ENCODE data around the gene CD300C.
"Not testable (repeated sequence)": the region's sequence is repeated elsewhere in the genome, so short reads cannot be mapped to it uniquely, and the experiment has no call there.

DNA sequence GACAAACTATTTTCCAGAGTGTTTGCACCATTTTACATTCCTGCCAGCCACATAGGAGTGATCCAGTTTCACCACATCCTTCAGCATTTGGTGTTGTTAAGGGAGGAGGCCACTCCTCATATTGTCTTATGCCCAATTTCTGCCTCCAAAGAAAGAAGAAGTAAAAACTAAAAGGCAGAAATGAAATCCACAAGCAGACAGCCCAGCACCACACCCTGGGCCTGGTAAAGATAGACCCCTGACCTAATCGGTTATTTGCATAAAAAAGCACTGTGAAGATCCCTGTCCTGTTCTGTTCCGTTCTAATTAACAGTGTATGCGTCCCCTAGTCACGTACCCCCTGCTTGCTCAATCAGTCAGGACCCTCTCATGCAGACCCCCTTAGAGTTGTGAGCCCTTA, 12.5 kb upstream of the CD300C start:
- TF ChIP-seq POLR2AphosphoS5, POLR2A (IDR thresholded peaks at IDR 0.05): not testable (repeated sequence)
- TF ChIP-seq, protein P1, sequence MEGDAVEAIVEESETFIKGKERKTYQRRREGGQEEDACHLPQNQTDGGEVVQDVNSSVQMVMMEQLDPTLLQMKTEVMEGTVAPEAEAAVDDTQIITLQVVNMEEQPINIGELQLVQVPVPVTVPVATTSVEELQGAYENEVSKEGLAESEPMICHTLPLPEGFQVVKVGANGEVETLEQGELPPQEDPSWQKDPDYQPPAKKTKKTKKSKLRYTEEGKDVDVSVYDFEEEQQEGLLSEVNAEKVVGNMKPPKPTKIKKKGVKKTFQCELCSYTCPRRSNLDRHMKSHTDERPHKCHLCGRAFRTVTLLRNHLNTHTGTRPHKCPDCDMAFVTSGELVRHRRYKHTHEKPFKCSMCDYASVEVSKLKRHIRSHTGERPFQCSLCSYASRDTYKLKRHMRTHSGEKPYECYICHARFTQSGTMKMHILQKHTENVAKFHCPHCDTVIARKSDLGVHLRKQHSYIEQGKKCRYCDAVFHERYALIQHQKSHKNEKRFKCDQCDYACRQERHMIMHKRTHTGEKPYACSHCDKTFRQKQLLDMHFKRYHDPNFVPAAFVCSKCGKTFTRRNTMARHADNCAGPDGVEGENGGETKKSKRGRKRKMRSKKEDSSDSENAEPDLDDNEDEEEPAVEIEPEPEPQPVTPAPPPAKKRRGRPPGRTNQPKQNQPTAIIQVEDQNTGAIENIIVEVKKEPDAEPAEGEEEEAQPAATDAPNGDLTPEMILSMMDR (IDR thresholded peaks at IDR 0.05) = not testable (repeated sequence)

Data from upper lobe of left lung (tissue), 4 donors.